Stimulated activated CD8-positive, alpha-beta memory T cell treated with anti-CD3 and anti-CD28 coated beads, Interleukin-7, amount 100 ng/mL, for 4 hours (primary cell): ENCODE data around the gene VEZF1.
"Not testable (repeated sequence)": the region's sequence is repeated elsewhere in the genome, so short reads cannot be mapped to it uniquely, and the experiment has no call there.

ENCODE experiments used
- DNase-seq, 2 donors: peaks; one replicate each; pipeline ENCODE4 v3.0.0-alpha.2; 2020; ENCODE audit warnings: low read depth in 2 of 2

The VEZF1 gene

GRCh38 chr17:57975044-57975443 is 13.0 kb downstream of the VEZF1 start:
- no peak for DNase-seq

- DNase-seq = not testable (repeated sequence)
Measured at GRCh38 chr17:57974053-57974824, 13.8 kb downstream of the VEZF1 start.

GRCh38 chr17:57972151-57972550 is 15.9 kb downstream of the VEZF1 start:
- DNase-seq = no peak

- DNase-seq = no peak
Measured at GRCh38 chr17:57971572-57971971, 16.5 kb downstream of the VEZF1 start.

GRCh38 chr17:57970710-57971109 is 17.3 kb downstream of the VEZF1 start:
- DNase-seq = no peak

- no peak for DNase-seq
Measured at GRCh38 chr17:57968456-57968855, 19.6 kb downstream of the VEZF1 start.

GRCh38 chr17:57966875-57967274 is 21.2 kb downstream of the VEZF1 start:
- DNase-seq = no peak

- no peak for DNase-seq
Measured at GRCh38 chr17:57966246-57966645, 21.8 kb downstream of the VEZF1 start.

GRCh38 chr17:57965521-57966160 is 22.4 kb downstream of the VEZF1 start:
- DNase-seq = no peak

- no peak for DNase-seq
Measured at GRCh38 chr17:57963149-57963511, 24.9 kb downstream of the VEZF1 start.

- DNase-seq = no peak
Measured at GRCh38 chr17:57962279-57963148, 25.5 kb downstream of the VEZF1 start.

- no peak for DNase-seq
Measured at GRCh38 chr17:57959929-57960328, 28.1 kb downstream of the VEZF1 start.

GRCh38 chr17:57958391-57958790 is 29.7 kb downstream of the VEZF1 start:
- not testable (repeated sequence) for DNase-seq

GRCh38 chr17:57957886-57958285 is 30.2 kb downstream of the VEZF1 start:
- DNase-seq = no peak

GRCh38 chr17:57957120-57957850 is 30.8 kb downstream of the VEZF1 start:
- no peak for DNase-seq

GRCh38 chr17:57956291-57957119 is 31.5 kb downstream of the VEZF1 start:
- DNase-seq = peak; percentile 15 to 29

GRCh38 chr17:57955183-57955931 is 32.7 kb downstream of the VEZF1 start, which contains the start of gene CUEDC1:
Gene CUEDC1 (minus strand): TSS chr17:57955412. CDS start chr17:57885564, 69,848 bp downstream.
- DNase-seq = peak; percentile 15 to 59

- DNase-seq = no peak
Measured at GRCh38 chr17:57954397-57955182, 33.5 kb downstream of the VEZF1 start.

GRCh38 chr17:57953705-57954396 is 34.2 kb downstream of the VEZF1 start:
- DNase-seq = no peak
